ENCODE results near the gene SCO2.

Gene SCO2

DNA sequence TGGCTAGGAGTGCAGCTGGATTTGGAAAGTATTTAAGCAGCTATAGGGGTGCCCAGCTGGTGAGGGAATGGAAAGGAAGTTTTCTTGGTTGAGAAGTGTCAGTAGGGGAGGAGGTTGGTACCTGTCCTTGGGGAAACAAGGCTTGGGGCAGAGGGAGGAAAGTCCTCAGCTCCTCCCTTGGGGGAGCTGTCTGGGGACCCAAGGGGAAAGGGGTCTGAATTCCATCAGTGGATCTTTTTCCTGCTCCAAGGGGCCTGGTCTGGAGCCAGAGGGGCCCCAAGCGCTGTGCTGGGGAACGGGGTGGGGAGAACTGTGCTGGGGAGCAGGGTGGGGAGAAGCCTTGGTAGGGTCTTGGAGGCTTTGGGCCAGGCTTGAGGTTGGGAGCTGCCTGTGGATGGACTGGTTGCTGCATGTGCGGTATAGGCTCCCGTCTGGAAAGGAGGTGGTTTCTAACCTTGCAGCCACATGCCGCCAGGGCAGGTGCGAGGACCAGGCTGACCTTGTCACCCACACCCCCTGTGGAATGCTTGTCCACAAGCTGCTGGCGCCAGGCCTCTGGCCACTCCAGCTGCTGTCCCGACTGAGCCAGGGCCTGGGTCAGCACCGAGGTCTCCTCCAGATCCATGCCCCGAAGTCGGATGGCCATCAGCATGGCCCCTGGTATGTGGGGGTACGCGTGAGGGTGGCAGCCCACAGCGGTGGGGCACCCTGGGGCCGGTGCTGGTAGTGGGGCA is 3.5 kb upstream of the SCO2 start:
- H3K9ac ChIP-seq (ENCODE audit: low read length), result no peak overlapping the region
- H3K4me1 ChIP-seq (ENCODE audit: insufficient read depth, low read length, severe bottlenecking), result peaks cover 60% of the 10 kb centered on the region
- H3F3A ChIP-seq (ENCODE audit: insufficient read depth, low read length), result peaks cover 4% of the 10 kb centered on the region; the same call in 1 of the 2 replicates
- no peaks in the 10 kb centered on the region for H3K9me3 ChIP-seq (ENCODE audit: low read length)
- H3K4me2 ChIP-seq (ENCODE audit: low read length), result peak overlapping the region; percentile 85; the same call in 1 of the 2 replicates
- H3K4me3 ChIP-seq (ENCODE audit: low read depth, low read length, poor library complexity, severe bottlenecking), result peak overlapping the region; percentile 80
- peaks cover 10% of the 10 kb centered on the region; the same call in 1 of the 2 replicates for H3K36me3 ChIP-seq (ENCODE audit: insufficient read depth, low read length)
- H3K79me2 ChIP-seq (ENCODE audit: insufficient read depth, low read length), result no peaks in the 10 kb centered on the region
- no peak for TF ChIP-seq EZH2 (IDR thresholded peaks at IDR 0.05; ENCODE audit: borderline replicate concordance, low read length)
- TF ChIP-seq, protein P1, sequence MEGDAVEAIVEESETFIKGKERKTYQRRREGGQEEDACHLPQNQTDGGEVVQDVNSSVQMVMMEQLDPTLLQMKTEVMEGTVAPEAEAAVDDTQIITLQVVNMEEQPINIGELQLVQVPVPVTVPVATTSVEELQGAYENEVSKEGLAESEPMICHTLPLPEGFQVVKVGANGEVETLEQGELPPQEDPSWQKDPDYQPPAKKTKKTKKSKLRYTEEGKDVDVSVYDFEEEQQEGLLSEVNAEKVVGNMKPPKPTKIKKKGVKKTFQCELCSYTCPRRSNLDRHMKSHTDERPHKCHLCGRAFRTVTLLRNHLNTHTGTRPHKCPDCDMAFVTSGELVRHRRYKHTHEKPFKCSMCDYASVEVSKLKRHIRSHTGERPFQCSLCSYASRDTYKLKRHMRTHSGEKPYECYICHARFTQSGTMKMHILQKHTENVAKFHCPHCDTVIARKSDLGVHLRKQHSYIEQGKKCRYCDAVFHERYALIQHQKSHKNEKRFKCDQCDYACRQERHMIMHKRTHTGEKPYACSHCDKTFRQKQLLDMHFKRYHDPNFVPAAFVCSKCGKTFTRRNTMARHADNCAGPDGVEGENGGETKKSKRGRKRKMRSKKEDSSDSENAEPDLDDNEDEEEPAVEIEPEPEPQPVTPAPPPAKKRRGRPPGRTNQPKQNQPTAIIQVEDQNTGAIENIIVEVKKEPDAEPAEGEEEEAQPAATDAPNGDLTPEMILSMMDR (IDR thresholded peaks at IDR 0.05; ENCODE audit: low read length), result no peak
- H4K20me1 ChIP-seq (ENCODE audit: insufficient read depth, low read length), result no peaks in the 10 kb centered on the region
- no peaks in the 10 kb centered on the region for H3K27me3 ChIP-seq (ENCODE audit: insufficient read depth, low read length)
- no peaks in the 10 kb centered on the region for H3K9me2 ChIP-seq (ENCODE audit: low read depth, low read length)
- no peak overlapping the region for H3K27ac ChIP-seq (ENCODE audit: low read depth, low read length, poor library complexity, severe bottlenecking)
- H2AFZ ChIP-seq (ENCODE audit: low read length), result no peak overlapping the region

DNA sequence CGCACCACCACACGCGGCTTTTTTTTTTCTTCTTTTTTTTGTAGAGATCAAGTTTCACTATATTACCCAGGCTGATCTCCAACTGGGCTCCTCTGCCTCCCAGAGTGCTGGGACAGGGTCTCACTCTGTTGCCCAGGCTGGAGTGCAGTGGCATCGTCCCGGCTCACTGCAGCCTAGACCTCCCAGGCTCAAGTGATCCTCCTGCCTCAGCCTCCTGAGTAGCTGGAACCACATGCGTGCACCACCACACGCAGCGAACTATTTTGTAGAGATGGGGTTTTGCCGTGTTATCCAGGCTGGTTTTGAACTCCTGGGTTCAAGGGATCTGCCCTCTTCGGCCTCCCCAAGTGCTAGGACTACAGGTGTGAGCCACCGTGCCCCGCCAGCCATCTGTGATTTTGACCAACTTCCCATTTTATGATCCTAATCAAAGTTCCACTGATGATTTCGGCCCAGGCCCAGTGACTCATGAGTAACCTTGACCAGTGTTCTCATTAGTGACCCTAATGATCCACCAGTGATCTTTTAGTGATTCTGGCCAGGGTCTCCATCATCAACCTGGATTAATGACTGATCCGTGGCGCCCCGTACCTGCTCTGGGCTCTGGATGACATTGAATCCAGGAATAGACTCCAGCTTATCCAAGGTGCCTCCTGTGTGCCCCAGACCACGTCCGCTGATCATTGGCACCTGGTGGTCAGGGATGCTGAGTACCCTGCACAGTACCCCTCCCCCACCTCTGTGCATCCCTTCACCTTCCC is 2.7 kb upstream of the SCO2 start:
- Histone ChIP-seq H3K27me3 (ENCODE audit: insufficient read depth, low read length) (no peaks in the 10 kb centered on the region), H3K27ac (ENCODE audit: low read depth, low read length, poor library complexity, severe bottlenecking) (peak overlapping the region; percentile 66), H3K79me2 (ENCODE audit: insufficient read depth, low read length) (no peaks in the 10 kb centered on the region), H2AFZ (ENCODE audit: low read length) (no peak overlapping the region), H4K20me1 (ENCODE audit: insufficient read depth, low read length) (no peaks in the 10 kb centered on the region), H3K36me3 (ENCODE audit: insufficient read depth, low read length) (peaks cover 18% of the 10 kb centered on the region; the same call in 1 of the 2 replicates), H3F3A (ENCODE audit: insufficient read depth, low read length) (peaks cover 4% of the 10 kb centered on the region; the same call in 1 of the 2 replicates), H3K9me3 (ENCODE audit: low read length) (no peaks in the 10 kb centered on the region), H3K9ac (ENCODE audit: low read length) (no peak overlapping the region), H3K4me1 (ENCODE audit: insufficient read depth, low read length, severe bottlenecking) (peaks cover 58% of the 10 kb centered on the region), H3K4me2 (ENCODE audit: low read length) (no peak overlapping the region), H3K9me2 (ENCODE audit: low read depth, low read length) (no peaks in the 10 kb centered on the region), H3K4me3 (ENCODE audit: low read depth, low read length, poor library complexity, severe bottlenecking) (no peak overlapping the region)
- no peak for TF ChIP-seq EZH2 (IDR thresholded peaks at IDR 0.05; ENCODE audit: borderline replicate concordance, low read length)
- TF ChIP-seq, protein P1 (IDR thresholded peaks at IDR 0.05; ENCODE audit: low read length), result no peak

DNA sequence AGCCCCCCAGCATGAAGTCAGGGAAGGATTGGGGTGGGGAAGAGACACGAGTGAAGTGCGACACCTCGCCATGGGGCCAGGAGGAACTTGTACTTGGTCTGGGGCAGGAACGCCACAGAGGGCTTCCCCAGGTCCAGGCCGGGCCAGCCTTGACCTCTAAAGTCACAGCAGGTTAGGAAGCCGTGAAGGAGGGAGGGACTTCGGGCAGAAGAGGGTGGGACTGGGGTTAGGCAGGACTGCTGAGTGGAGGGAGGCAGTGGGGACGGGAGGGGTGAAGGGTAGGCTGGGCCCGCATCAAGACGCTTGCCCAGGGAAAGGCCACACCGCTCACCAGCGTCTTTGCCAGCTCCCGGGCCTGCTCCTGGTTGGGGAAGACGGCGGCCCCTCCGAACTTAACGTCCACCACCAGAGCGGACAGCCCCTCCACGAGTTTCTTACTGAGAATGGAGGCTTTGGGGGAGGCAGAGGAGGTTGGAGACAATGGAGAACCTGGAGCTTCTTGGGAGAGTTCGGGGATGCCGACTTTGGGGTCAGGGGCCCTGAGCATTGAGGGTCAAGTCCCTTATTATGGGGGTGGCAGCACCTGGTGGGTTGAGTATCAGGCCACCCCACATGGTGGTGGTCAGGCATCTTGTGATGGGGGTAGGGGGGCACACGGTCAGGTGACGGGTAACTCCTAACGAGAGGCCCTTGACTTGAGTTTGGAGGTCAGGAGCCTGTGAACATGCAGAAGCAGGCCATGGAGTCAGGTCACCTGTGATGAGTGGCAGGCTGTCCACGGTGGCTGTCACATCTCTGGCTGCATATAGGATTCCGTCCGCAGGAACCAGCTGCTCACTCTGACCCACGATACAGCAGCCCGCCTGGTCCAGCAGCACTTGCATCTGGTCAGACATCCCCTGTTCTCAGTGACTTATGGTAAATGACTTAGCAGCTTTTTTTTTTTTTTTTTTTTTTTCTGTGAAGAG is 1.7 kb upstream of the SCO2 start:
- H3K4me1 ChIP-seq (ENCODE audit: insufficient read depth, low read length, severe bottlenecking), result peaks cover 49% of the 10 kb centered on the region
- no peaks in the 10 kb centered on the region for H3K9me2 ChIP-seq (ENCODE audit: low read depth, low read length)
- peak overlapping the region; percentile 78 for H3K9ac ChIP-seq (ENCODE audit: low read length)
- H3K79me2 ChIP-seq (ENCODE audit: insufficient read depth, low read length), result no peaks in the 10 kb centered on the region
- peaks cover 28% of the 10 kb centered on the region; the same call in 1 of the 2 replicates for H3K36me3 ChIP-seq (ENCODE audit: insufficient read depth, low read length)
- H3F3A ChIP-seq (ENCODE audit: insufficient read depth, low read length), result peaks cover 4% of the 10 kb centered on the region; the same call in 1 of the 2 replicates
- H3K27ac ChIP-seq (ENCODE audit: low read depth, low read length, poor library complexity, severe bottlenecking), result peak overlapping the region; percentile 66
- H3K9me3 ChIP-seq (ENCODE audit: low read length), result no peaks in the 10 kb centered on the region
- no peak overlapping the region for H2AFZ ChIP-seq (ENCODE audit: low read length)
- H3K4me2 ChIP-seq (ENCODE audit: low read length), result peak overlapping the region; percentile 84
- no peaks in the 10 kb centered on the region for H4K20me1 ChIP-seq (ENCODE audit: insufficient read depth, low read length)
- no peaks in the 10 kb centered on the region for H3K27me3 ChIP-seq (ENCODE audit: insufficient read depth, low read length)
- H3K4me3 ChIP-seq (ENCODE audit: low read depth, low read length, poor library complexity, severe bottlenecking), result peak overlapping the region; percentile 68
- TF ChIP-seq EZH2 (IDR thresholded peaks at IDR 0.05; ENCODE audit: borderline replicate concordance, low read length), result no peak
- TF ChIP-seq, protein P1 (IDR thresholded peaks at IDR 0.05; ENCODE audit: low read length), result no peak

Data from OCI-LY1 (cell line).